ENCODE data around the gene OLFM1.

OLFM1 gene

GRCh38 chr9:135091545-135091944 lies 4.1 kb downstream of the OLFM1 start:
- Histone ChIP-seq H3K9me3 (ENCODE audit: low read length) (no peaks in the 10 kb centered on the region), H3K4me3 (ENCODE audit: low read length) (no peak overlapping the region)

DNA sequence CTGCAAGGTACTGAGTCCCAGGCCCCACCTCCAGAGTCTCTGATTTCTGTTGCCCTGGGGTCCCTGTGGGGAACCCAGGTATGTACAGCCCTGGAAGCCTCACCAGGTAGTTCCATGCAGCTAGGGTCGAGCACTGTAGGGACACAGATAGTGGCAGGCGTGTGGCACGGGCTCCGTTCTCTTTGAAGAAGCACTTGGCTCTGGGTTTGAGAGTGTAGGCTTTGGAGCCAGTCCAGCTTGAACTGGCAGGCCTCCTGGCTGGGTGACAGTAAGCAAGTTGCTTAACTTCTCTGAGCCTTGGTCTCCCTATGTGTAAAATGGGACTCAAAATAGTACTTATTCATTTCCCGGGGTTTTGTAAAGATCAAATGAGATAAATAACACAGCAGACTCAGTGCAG lies 5.6 kb downstream of the OLFM1 start:
- H3K4me3 ChIP-seq (ENCODE audit: low read length) = no peak overlapping the region
- no peaks in the 10 kb centered on the region for H3K9me3 ChIP-seq (ENCODE audit: low read length)
- H3K4me1 ChIP-seq (ENCODE audit: insufficient read depth, low read length) = no peaks in the 10 kb centered on the region
- peaks cover 23% of the 10 kb centered on the region for H3K27me3 ChIP-seq (ENCODE audit: insufficient read depth, low read length)
- H2AFZ ChIP-seq (ENCODE audit: low read depth, low read length) = no peak overlapping the region
- H3K36me3 ChIP-seq (ENCODE audit: insufficient read depth, low read length) = no peaks in the 10 kb centered on the region

More at GRCh38 chr9:135091545-135091944, 4.1 kb downstream of the OLFM1 start:
- no peak overlapping the region for H2AFZ ChIP-seq (ENCODE audit: low read depth, low read length)
- no peaks in the 10 kb centered on the region for H3K4me1 ChIP-seq (ENCODE audit: insufficient read depth, low read length)
- no peaks in the 10 kb centered on the region for H3K36me3 ChIP-seq (ENCODE audit: insufficient read depth, low read length)
- peaks cover 23% of the 10 kb centered on the region for H3K27me3 ChIP-seq (ENCODE audit: insufficient read depth, low read length)

- Histone ChIP-seq H3K4me1 (ENCODE audit: insufficient read depth, low read length) (no peaks in the 10 kb centered on the region), H3K9me3 (ENCODE audit: low read length) (no peaks in the 10 kb centered on the region), H3K4me3 (ENCODE audit: low read length) (no peak overlapping the region), H3K27me3 (ENCODE audit: insufficient read depth, low read length) (peaks cover 14% of the 10 kb centered on the region), H2AFZ (ENCODE audit: low read depth, low read length) (no peak overlapping the region), H3K36me3 (ENCODE audit: insufficient read depth, low read length) (no peaks in the 10 kb centered on the region)
Measured at GRCh38 chr9:135093911-135094584, 6.6 kb downstream of the OLFM1 start.

- Histone ChIP-seq H3K4me1 (ENCODE audit: insufficient read depth, low read length) (no peaks in the 10 kb centered on the region), H3K36me3 (ENCODE audit: insufficient read depth, low read length) (no peaks in the 10 kb centered on the region), H3K4me3 (ENCODE audit: low read length) (no peak overlapping the region), H3K9me3 (ENCODE audit: low read length) (no peaks in the 10 kb centered on the region), H2AFZ (ENCODE audit: low read depth, low read length) (no peak overlapping the region), H3K27me3 (ENCODE audit: insufficient read depth, low read length) (no peaks in the 10 kb centered on the region)
Measured at GRCh38 chr9:135095470-135096407, 8.3 kb downstream of the OLFM1 start.

- no peaks in the 10 kb centered on the region for H3K9me3 ChIP-seq (ENCODE audit: low read length)
- H3K4me3 ChIP-seq (ENCODE audit: low read length) = no peak overlapping the region
- no peak overlapping the region for H2AFZ ChIP-seq (ENCODE audit: low read depth, low read length)
- H3K4me1 ChIP-seq (ENCODE audit: insufficient read depth, low read length) = no peaks in the 10 kb centered on the region
- H3K27me3 ChIP-seq (ENCODE audit: insufficient read depth, low read length) = no peaks in the 10 kb centered on the region
- no peaks in the 10 kb centered on the region for H3K36me3 ChIP-seq (ENCODE audit: insufficient read depth, low read length)
Measured at GRCh38 chr9:135096408-135096895, 9.0 kb downstream of the OLFM1 start.

GRCh38 chr9:135098400-135099105 lies 11.1 kb downstream of the OLFM1 start:
- no peaks in the 10 kb centered on the region for H3K9me3 ChIP-seq (ENCODE audit: low read length)
- no peaks in the 10 kb centered on the region for H3K4me1 ChIP-seq (ENCODE audit: insufficient read depth, low read length)
- H2AFZ ChIP-seq (ENCODE audit: low read depth, low read length) = no peak overlapping the region
- H3K27me3 ChIP-seq (ENCODE audit: insufficient read depth, low read length) = no peaks in the 10 kb centered on the region
- H3K36me3 ChIP-seq (ENCODE audit: insufficient read depth, low read length) = no peaks in the 10 kb centered on the region
- no peak overlapping the region for H3K4me3 ChIP-seq (ENCODE audit: low read length)

DNA sequence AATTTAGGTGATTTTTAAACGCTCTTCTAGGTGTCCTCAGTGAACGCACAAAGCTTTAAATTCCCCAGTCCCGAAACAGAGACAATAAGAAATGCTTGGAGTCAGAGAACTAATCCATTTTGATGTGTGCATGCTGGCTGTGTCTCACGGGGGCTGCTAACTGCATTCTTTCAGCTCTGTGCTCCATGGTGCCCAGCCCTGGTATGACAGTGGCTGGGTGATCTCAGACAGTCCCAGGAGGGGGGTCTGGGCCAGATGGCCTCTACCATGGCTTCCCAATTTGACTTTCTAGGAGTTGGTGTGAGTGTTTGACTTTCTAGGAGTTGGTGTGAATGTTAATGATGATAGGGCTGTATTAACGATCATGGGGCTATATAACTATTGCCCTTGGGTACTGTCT lies 12.1 kb downstream of the OLFM1 start:
- Histone ChIP-seq H3K36me3 (ENCODE audit: insufficient read depth, low read length) (no peaks in the 10 kb centered on the region), H2AFZ (ENCODE audit: low read depth, low read length) (no peak overlapping the region), H3K9me3 (ENCODE audit: low read length) (no peaks in the 10 kb centered on the region), H3K4me1 (ENCODE audit: insufficient read depth, low read length) (no peaks in the 10 kb centered on the region), H3K4me3 (ENCODE audit: low read length) (no peak overlapping the region), H3K27me3 (ENCODE audit: insufficient read depth, low read length) (no peaks in the 10 kb centered on the region)

DNA sequence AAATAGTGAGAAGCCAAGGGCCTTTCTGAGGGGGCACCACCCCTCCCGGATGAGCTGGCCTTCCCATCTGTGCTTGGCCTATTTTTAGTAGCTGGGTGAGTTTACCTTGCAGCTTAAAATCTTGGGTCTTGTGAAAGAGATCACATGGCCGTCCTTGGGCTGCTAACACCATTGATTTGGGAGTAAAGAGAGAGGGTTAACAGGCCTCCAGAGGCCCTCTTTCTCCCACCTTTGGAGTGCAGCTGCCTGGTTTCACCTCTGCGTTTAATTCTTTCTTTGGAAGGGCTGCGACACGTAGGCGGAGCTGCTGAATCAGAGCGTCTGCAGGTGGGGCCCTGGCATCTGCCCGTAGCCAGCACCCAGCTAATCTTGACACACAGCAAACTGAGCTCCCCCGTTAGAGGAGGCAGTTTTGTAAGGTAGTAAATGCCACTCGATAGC lies 12.8 kb downstream of the OLFM1 start:
- Histone ChIP-seq H3K9me3 (ENCODE audit: low read length) (no peaks in the 10 kb centered on the region), H3K4me3 (ENCODE audit: low read length) (no peak overlapping the region), H3K27me3 (ENCODE audit: insufficient read depth, low read length) (no peaks in the 10 kb centered on the region)

DNA sequence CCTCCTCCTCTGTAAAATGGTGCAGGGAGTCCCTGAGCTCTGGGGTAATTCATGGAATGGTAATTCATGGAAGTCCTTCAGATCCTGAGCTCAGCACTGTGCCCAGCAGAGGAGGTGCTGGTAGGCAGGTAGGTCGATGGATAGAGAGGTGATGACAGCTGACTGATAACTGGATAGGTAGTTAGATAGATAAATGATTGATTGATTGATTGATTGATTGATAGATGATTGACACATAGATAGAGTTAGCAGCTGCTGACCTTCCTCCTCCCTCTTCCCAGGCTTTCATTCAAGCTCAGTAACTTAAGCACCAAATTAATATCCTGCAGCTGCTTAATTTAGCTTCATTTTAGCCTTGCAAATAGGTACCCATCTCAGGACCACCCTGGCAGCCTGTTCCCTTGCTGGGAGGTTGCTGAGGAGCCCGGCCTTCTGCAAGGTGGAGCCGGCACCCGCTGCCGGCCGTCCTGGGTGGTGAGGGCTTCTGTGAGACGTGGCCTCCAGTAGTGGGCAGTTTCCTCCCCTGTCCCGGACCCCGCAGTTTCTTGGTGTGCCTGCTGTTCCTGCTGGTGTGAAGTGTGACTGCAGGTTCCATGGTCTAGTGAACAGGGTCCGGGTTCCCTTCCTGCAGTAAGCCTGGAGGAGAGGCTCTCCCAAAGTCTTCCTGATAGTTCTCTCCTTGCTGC lies 13.4 kb downstream of the OLFM1 start:
- H3K9me3 ChIP-seq (ENCODE audit: low read length) = no peaks in the 10 kb centered on the region
- no peak overlapping the region for H2AFZ ChIP-seq (ENCODE audit: low read depth, low read length)

More for the DNA sequence above, 12.8 kb downstream of the OLFM1 start:
- no peaks in the 10 kb centered on the region for H3K36me3 ChIP-seq (ENCODE audit: insufficient read depth, low read length)
- H2AFZ ChIP-seq (ENCODE audit: low read depth, low read length) = no peak overlapping the region
- H3K4me1 ChIP-seq (ENCODE audit: insufficient read depth, low read length) = no peaks in the 10 kb centered on the region

GRCh38 chr9:135101486-135101885 lies 14.0 kb downstream of the OLFM1 start:
- H3K36me3 ChIP-seq (ENCODE audit: insufficient read depth, low read length) = no peaks in the 10 kb centered on the region
- no peaks in the 10 kb centered on the region for H3K9me3 ChIP-seq (ENCODE audit: low read length)
- H3K27me3 ChIP-seq (ENCODE audit: insufficient read depth, low read length) = no peaks in the 10 kb centered on the region
- no peak overlapping the region for H3K4me3 ChIP-seq (ENCODE audit: low read length)
- H3K4me1 ChIP-seq (ENCODE audit: insufficient read depth, low read length) = no peaks in the 10 kb centered on the region
- no peak overlapping the region for H2AFZ ChIP-seq (ENCODE audit: low read depth, low read length)

More for the DNA sequence above, 13.4 kb downstream of the OLFM1 start:
- Histone ChIP-seq H3K36me3 (ENCODE audit: insufficient read depth, low read length) (no peaks in the 10 kb centered on the region), H3K27me3 (ENCODE audit: insufficient read depth, low read length) (no peaks in the 10 kb centered on the region), H3K4me3 (ENCODE audit: low read length) (no peak overlapping the region), H3K4me1 (ENCODE audit: insufficient read depth, low read length) (no peaks in the 10 kb centered on the region)

- no peaks in the 10 kb centered on the region for H3K4me1 ChIP-seq (ENCODE audit: insufficient read depth, low read length)
- H2AFZ ChIP-seq (ENCODE audit: low read depth, low read length) = no peak overlapping the region
- H3K27me3 ChIP-seq (ENCODE audit: insufficient read depth, low read length) = no peaks in the 10 kb centered on the region
- H3K36me3 ChIP-seq (ENCODE audit: insufficient read depth, low read length) = no peaks in the 10 kb centered on the region
- H3K9me3 ChIP-seq (ENCODE audit: low read length) = no peaks in the 10 kb centered on the region
- H3K4me3 ChIP-seq (ENCODE audit: low read length) = no peak overlapping the region
Measured at GRCh38 chr9:135101926-135102325, 14.5 kb downstream of the OLFM1 start.

DNA sequence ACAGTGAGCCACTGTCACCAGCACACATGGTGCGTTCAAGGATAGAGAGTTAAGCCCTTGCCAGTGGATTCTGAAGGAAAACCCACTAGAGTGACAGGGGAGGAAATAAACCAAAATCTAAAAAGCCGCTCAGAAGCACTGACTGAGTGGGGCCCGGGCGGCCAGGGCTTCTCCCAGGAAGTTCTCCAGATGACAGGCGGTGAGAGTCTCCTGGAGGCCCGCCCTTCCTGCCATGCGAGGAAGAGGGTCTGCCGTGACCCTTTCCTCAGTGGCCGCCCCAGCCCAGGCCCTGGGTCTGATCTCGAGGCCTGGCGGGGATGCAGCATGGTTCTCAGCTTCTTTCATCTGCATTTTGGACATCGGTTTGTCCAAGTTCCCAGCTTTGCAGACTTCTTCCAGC lies 14.9 kb downstream of the OLFM1 start:
- no peaks in the 10 kb centered on the region for H3K36me3 ChIP-seq (ENCODE audit: insufficient read depth, low read length)
- peaks cover 2% of the 10 kb centered on the region for H3K27me3 ChIP-seq (ENCODE audit: insufficient read depth, low read length)
- H3K4me3 ChIP-seq (ENCODE audit: low read length) = no peak overlapping the region
- no peaks in the 10 kb centered on the region for H3K9me3 ChIP-seq (ENCODE audit: low read length)
- H2AFZ ChIP-seq (ENCODE audit: low read depth, low read length) = no peak overlapping the region
- H3K4me1 ChIP-seq (ENCODE audit: insufficient read depth, low read length) = no peaks in the 10 kb centered on the region
